Posterior vena cava (tissue), 2 donors: Measurements from ENCODE around the gene LRRC37A. TPM values are rescaled to one million over a fixed set of nuclear protein-coding genes. Genes with fewer than 3 reads are reported as not detected.

ENCODE experiments used
- total RNA-seq, 2 donors: library from RNA; stranded (reverse); fragmentation: NEBNext Ultra II Directional; extraction: Animal tissue kit (Norgen Biotek cat#: 25700); gene quantifications; one replicate each; pipeline ENCODE4 v1.2.1, GENCODE V29; 2021
- donor health status: DM: yes; HTN: yes; CAD: no.
- donor health status: DM: yes; HTN: yes; CAD: no.

LRRC37A gene
- total RNA-seq, 2 donors from 2014 or later = 1.7 to 5.4 TPM

Other genes with a start within 250 kb of the LRRC37A start
- gene KANSL1, start 101.7 kb upstream of the LRRC37A start, total RNA-seq = 10 to 100 TPM; 65.9 to 73.1 TPM
- 10 to 100 TPM in 1 of 2 donors, 1 to 10 TPM in 1; 7.1 to 17.1 TPM for gene ARL17B, start 66.6 kb downstream of the LRRC37A start, total RNA-seq
- 10 to 100 TPM in 1 of 2 donors, 1 to 10 TPM in 1; 8.4 to 11.4 TPM for gene LRRC37A2, start 217.3 kb downstream of the LRRC37A start, total RNA-seq